Mucosa of stomach (tissue), 1 donor: Measurements from ENCODE around the gene CD79A.
A peak's percentile ranks its signal among the peaks of the same experiment; 100 is the strongest.

Experiments
- H3K27me3 ChIP-seq: one replicate; pipeline ENCODE4 v1.7.0; 2013; ENCODE audit warnings: mild to moderate bottlenecking, low read length; ENCODE audit not compliant: control insufficient read depth, insufficient read depth
- H3K36me3 ChIP-seq: one replicate; pipeline ENCODE4 v1.7.0; 2013; ENCODE audit warnings: low read length; ENCODE audit not compliant: control insufficient read depth, insufficient read depth
- H3K4me1 ChIP-seq: one replicate; pipeline ENCODE4 v1.7.0; 2013; ENCODE audit warnings: mild to moderate bottlenecking, low read length; ENCODE audit not compliant: control insufficient read depth, insufficient read depth
- H3K4me3 ChIP-seq: one replicate; pipeline ENCODE4 v1.7.0; 2013; ENCODE audit warnings: low read length
- H3K9ac ChIP-seq: one replicate; pipeline ENCODE4 v1.7.0; 2013; ENCODE audit warnings: mild to moderate bottlenecking, low read length, moderate library complexity
- H3K9me3 ChIP-seq: one replicate; pipeline ENCODE4 v1.7.0; 2013; ENCODE audit warnings: mild to moderate bottlenecking, low read length, moderate library complexity; ENCODE audit not compliant: control insufficient read depth
- donor health status: Pancreatic carcinoma.

Gene CD79A

DNA sequence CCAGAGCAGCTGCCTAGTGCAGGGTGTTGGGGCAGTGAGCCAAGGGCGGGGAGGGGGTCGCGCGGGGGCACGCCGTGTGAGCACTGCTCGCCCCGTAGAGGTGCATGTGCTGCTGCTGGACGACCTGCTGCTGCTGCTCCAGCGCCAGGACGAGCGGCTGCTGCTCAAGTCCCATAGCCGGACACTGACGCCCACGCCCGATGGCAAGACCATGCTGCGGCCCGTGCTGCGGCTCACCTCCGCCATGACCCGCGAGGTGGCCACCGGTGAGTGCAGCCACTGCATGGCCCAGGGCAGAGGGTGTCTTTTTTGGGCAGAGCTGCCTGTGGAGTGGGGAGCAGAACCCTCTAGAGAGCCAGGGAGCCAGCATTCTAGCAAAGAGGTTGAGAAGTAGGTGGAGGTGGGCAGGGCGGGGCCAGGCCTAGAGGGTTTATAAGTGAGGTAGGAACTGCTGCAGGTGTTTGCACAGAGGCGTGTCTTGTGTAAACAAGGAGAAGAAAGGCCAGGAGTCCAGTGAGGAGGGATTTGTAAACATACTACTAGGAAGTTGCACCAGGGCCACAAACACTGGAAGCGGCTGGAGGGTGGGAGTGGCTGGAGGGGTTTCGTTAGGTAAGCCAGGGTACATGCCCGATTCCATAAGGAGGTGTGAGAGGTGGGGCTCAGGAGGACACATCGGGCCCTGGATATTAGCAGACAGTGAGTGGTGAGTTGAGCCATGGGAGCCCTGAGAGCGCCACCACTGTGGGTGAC, 27.2 kb downstream of the CD79A start:
- peaks cover 52% of the 10 kb centered on the region for H3K4me1 ChIP-seq
- H3K36me3 ChIP-seq, result peaks cover 34% of the 10 kb centered on the region
- no peaks in the 10 kb centered on the region for H3K9me3 ChIP-seq
- H3K27me3 ChIP-seq, result no peaks in the 10 kb centered on the region
- H3K9ac ChIP-seq, result peak overlapping the region; percentile 70
- peak overlapping the region; percentile 61 for H3K4me3 ChIP-seq

DNA sequence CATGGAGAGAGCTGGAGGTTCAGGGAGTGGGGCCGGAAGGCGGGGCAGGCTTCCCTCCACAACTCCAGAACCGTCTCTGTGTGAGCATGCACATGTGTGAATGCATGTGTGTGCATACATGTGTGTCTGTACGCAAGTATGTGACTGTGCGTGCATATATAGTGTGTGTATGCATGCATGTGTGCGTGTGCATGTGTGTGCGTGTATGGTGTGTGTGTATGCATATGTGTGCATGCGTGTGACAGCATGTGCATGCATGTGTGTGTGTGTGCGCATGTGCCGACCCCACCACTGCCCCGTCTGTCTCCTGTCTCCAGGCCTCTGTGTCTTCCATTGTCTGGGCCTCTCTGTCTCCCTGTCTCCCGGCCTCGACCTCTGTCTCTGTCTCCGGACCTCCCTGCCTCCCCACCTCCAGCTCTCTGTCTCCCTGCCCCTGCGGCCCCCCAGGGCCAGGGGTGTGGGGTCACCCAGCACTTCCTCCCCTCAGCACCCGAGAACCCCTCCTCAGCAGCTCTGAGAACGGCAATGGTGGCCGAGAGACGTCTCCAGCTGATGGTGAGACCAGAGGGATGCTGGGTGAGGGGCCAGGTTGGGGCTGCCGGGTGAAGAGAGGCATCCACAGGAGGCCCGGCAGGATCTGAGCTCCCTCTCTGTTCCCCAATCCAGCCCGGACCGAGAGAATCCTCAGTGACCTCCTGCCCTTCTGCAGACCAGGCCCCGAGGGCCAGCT, 28.4 kb downstream of the CD79A start:
- Histone ChIP-seq H3K27me3 (peaks cover 4% of the 10 kb centered on the region), H3K36me3 (peaks cover 34% of the 10 kb centered on the region), H3K9me3 (no peaks in the 10 kb centered on the region), H3K9ac (peak overlapping the region; percentile 70), H3K4me3 (peak overlapping the region; percentile 61), H3K4me1 (peaks cover 52% of the 10 kb centered on the region)

DNA sequence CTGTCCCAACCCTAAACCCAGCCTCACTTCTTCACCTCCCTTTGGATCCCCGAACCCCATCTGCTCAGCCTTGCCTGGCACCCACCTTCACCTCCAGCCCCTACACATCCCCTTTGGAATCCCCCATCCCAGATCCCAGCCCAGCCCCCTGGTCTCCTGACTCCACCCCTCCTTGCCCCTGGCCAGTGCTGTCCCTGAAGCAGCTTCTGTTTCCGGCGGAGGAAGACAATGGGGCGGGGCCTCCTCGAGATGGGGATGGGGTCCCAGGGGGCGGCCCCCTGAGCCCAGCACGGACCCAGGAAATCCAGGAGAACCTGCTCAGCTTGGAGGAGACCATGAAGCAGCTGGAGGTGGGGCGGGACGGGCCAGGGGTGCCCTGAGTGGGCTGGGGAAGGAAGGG, 29.2 kb downstream of the CD79A start:
- no peaks in the 10 kb centered on the region for H3K9me3 ChIP-seq
- H3K36me3 ChIP-seq, result peaks cover 34% of the 10 kb centered on the region
- peaks cover 52% of the 10 kb centered on the region for H3K4me1 ChIP-seq
- no peak overlapping the region for H3K4me3 ChIP-seq
- H3K9ac ChIP-seq, result no peak overlapping the region
- H3K27me3 ChIP-seq, result peaks cover 13% of the 10 kb centered on the region

DNA sequence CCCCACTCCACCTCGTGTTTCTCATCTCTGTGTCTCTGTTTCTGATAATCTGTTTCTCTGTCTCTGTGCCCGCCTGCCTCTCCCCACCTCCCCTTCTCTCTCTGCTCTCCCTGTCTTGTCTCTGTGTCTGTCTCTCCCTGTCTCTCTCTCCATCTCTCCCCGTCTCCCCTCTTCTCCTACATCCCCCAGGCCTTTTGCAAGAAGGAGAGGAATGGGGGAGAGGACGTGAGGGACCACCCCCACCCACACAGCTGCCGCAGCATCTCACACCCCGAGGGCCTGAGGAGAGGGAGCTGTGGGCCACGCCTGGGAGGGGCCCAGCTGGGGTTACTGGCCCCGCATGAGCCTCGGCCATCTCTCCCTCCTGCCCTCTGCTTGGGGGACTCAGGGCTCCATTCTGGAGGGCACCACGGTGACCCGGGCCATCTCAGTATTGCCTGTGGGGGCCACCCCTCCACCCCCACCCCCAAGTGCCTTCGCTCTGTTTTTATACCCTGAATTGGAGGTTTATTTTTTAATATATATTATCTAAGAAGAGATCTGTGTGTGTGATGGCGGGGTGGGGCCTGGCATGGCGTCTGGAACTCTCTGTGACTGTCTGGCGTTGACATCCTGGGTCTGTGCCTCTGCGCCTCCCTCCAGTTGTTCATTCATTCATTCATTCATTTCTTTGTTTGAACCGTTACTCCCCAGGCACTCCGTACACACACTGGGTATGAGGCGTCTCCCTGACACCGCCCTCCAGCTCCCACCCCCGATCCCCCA, 30.0 kb downstream of the CD79A start:
- peaks cover 26% of the 10 kb centered on the region for H3K36me3 ChIP-seq
- peaks cover 47% of the 10 kb centered on the region for H3K4me1 ChIP-seq
- peaks cover 21% of the 10 kb centered on the region for H3K27me3 ChIP-seq
- no peak overlapping the region for H3K9ac ChIP-seq
- H3K9me3 ChIP-seq, result no peaks in the 10 kb centered on the region
- H3K4me3 ChIP-seq, result no peak overlapping the region

DNA sequence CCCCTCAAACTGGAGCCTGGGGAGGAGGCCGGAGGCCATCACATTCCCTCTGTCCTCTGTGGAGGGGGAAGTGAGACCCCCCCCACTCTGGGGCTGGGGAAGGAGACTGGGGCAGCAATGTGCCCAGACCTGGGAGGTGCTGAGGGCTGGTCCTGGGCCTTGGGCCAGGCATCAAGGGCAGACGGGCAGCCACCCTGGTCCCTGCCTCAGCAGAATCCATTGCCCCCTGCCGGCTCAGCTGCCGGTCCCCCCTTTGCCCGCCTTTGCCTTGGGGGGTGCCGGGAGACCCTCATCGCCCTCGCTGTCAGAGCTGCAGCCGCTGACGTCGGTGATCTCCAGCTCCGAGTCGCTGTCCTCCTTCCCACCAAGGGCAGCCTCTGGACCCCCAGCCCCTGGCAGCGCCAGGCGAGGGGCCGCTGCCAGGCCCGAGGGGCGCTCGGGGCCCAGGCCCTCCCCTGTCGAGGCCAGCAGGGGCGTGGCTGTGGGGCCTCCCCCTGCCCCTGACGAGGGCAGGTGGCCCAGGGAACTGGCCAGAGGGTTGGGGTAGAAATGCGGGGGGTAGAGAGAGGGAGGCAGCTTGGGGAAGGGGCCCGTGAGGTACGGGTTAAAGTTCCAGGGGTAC, 31.0 kb downstream of the CD79A start:
- Histone ChIP-seq H3K9ac (no peak overlapping the region), H3K4me3 (no peak overlapping the region), H3K4me1 (peaks cover 38% of the 10 kb centered on the region), H3K27me3 (peaks cover 30% of the 10 kb centered on the region), H3K9me3 (no peaks in the 10 kb centered on the region), H3K36me3 (peaks cover 16% of the 10 kb centered on the region)

DNA sequence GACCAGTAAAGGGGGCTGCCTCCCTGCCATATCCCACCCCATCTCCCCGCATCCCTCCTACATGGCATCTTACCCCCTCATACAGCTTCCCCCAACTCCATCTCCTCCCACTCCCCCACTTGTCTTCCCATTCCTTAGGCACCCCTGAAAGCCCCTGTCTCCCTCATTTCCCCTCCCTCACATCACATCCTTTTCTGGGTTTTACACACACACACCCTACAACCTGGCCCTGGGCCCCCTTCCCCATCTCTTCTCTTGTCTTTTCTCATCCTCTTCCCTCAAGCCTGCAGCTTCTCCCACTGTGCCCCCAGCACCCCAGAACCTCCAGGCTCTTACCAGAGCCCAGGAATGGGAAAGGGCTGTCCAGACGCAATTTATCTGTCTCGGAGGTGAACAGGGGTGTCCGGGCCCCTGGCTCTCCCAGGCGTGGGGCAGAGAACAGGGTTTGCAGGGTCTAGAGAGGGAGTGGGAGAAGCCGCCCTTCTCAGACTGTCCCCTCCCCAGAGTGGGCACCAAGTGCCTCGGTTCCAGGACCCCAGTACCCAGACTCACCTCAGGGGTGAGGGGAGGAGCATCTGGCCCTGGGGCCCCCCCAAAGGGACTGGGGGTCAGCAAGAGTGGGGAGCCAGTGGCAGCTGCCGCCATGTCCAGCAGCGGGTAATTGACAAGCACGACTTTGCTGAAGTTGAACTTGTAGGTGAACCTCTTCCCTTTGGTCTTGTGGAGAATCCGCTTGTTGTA, 31.8 kb downstream of the CD79A start:
- Histone ChIP-seq H3K36me3 (peaks cover 8% of the 10 kb centered on the region), H3K9me3 (no peaks in the 10 kb centered on the region), H3K4me1 (peaks cover 30% of the 10 kb centered on the region), H3K9ac (no peak overlapping the region), H3K27me3 (peaks cover 37% of the 10 kb centered on the region), H3K4me3 (no peak overlapping the region)

DNA sequence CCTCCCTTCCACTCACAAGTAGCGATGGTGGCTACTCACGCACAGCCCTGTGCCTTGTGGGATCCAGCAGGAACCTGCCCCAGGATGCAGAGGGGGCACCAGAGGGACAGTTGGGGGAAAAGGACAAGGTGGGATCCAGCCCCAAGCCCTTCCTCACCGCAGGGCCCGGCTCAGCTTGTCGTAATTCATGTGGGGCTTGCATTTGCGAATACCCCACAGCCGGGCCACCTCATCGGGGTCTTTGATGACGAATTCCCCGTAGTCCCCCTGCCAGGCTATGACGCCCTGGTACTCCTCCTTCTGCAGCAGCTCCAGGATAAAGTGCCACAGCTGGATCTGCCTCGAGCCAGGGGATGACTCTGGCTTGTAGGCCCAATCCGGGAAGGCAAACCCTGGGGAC, 32.6 kb downstream of the CD79A start:
- H3K4me1 ChIP-seq, result peaks cover 25% of the 10 kb centered on the region
- H3K27me3 ChIP-seq, result peaks cover 44% of the 10 kb centered on the region
- no peak overlapping the region for H3K9ac ChIP-seq

DNA sequence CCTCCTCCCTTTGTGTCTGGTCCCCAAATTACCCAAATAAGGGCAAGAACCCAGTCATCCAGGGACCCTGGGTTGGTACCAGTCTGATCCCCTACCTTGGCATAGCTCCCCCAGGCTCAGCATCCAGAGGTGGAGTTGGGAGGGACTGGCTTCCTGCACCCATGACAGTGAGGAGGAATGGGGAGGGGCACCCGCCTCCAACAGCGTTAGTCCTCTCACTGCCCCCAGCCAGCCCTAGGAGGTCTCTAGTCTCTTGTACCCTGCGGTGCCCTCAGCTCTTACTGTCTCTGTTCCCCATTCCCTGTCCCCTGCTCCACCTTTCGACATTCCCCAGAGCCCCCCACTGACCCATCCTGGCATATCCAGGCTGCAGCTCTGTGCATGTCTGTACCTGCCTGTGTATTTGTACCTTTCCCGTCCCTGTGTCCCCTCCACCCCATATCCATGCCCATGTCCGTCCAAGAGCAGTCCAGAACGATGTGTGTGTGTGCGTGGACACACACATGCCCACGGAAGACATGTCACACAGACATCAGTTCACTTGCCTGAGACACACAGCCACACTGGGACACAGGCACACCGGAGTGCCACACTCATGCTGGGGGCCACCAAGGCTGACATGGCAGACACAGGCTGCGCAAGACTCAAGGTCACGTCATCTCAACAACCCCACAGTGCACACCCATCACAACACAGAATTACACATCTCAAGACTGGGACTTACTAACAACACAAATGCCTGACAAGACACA, 33.3 kb downstream of the CD79A start:
- H3K4me3 ChIP-seq, result no peak overlapping the region
- H3K9ac ChIP-seq, result no peak overlapping the region
- H3K27me3 ChIP-seq, result peaks cover 48% of the 10 kb centered on the region
- peaks cover 8% of the 10 kb centered on the region for H3K36me3 ChIP-seq
- H3K4me1 ChIP-seq, result peaks cover 18% of the 10 kb centered on the region
- no peaks in the 10 kb centered on the region for H3K9me3 ChIP-seq

More for the DNA sequence above, 32.6 kb downstream of the CD79A start:
- H3K36me3 ChIP-seq, result peaks cover 8% of the 10 kb centered on the region
- H3K9me3 ChIP-seq, result no peaks in the 10 kb centered on the region
- no peak overlapping the region for H3K4me3 ChIP-seq

DNA sequence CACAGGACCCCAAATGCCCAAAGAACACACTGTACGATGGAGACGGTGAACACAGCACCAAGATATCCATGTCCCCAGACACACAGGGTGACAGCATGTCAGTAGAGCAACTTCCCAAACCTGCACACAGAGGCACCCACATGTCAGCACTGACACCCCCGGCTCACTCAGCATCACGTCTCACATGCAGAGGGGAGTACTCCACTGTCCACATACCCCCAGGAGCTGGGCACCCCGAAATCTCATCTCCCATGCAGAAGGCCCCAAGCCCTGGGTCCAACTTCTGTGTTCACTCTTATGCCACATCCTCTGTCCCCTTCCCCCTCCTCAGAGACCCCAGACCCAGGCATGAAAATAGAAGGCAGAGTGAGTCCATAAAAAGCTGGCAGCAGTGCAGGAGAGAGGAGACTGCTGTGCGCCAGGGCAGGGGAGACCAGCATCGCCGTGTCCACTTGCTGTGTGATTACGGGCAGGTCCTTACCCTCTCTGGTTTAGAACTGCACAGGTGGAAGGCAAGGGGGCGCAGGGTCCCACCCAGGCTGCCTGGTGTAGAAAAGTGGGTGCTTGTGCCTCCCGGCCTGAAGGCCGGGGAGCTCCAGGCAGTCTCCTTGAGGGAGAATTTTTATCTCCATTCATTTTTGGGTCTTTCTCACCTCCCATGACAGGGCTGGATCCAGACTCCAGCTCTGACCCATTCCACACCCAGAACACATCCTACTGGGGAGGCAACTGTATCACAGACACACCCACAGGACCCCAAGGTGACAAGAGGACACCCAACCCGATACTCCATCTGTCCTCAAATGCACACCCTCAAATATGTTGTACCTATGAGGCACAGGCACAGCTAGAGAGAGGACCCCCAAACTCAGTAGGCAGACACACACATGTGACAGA, 34.2 kb downstream of the CD79A start:
- Histone ChIP-seq H3K36me3 (peaks cover under 1% of the 10 kb centered on the region), H3K9ac (no peak overlapping the region), H3K27me3 (peaks cover 56% of the 10 kb centered on the region), H3K4me3 (no peak overlapping the region), H3K9me3 (no peaks in the 10 kb centered on the region), H3K4me1 (peaks cover 9% of the 10 kb centered on the region)
